Caco-2 (cell line): Measurements from ENCODE around the gene MBP. TPM values are rescaled to one million over a fixed set of nuclear protein-coding genes. Genes with fewer than 3 reads are reported as not detected.

Experiments used
- BruUV-seq: library from RNA; stranded (reverse); fragments of 400-500 nt; replicated peaks from 2 replicates; lab custom pipeline; 2021; lab: Mats Ljungman, UMichigan
- CTCF ChIA-PET: fragments of 300-600 bp; sonication (Branson Sonifier 250); formaldehyde crosslinking; loops from one replicate; lab custom pipeline; 2022; ENCODE audit warnings: antibody characterized with exemption; lab: Charles Lee
- POLR2A ChIA-PET: fragments of 300-600 bp; sonication (Branson Sonifier 250); formaldehyde crosslinking; loops from one replicate; lab custom pipeline; 2022; ENCODE audit warnings: antibody characterized with exemption; lab: Charles Lee
- DNase-seq, 2 experiments: peaks; one replicate each; pipeline versions ENCODE4 v3.0.0 to v3.0.0-alpha.2; 2020 to 2022
- H3K27me3 ChIP-seq: replicated peaks from 2 replicates; pipeline ENCODE4 v1.6.0; 2011; ENCODE audit warnings: low read length; ENCODE audit not compliant: control insufficient read depth, insufficient read depth
- H3K36me3 ChIP-seq: 2 replicates; pipeline ENCODE4 v1.5.1; 2011; ENCODE audit warnings: low read length; ENCODE audit not compliant: control insufficient read depth, insufficient read depth
- H3K4me1 ChIP-seq: fragments of 250-450 bp; sonication (Bioruptor Pico); 2 replicates; pipeline ENCODE4 v1.5.1; 2020; ENCODE audit warnings: mild to moderate bottlenecking
- H3K4me3 ChIP-seq: 2 replicates; pipeline ENCODE4 v1.5.1; 2011; ENCODE audit warnings: low read depth, mild to moderate bottlenecking, control low read depth, low read length
- H3K9me3 ChIP-seq: fragments of 250-450 bp; sonication (Bioruptor Pico); 2 replicates; pipeline ENCODE4 v1.5.1; 2020; ENCODE audit warnings: mild to moderate bottlenecking, moderate library complexity
- H3K27ac Mint-ChIP-seq: one replicate; pipeline ENCODE4 v1.8.0; 2022; ENCODE audit warnings: mixed read lengths; ENCODE audit not compliant: unreplicated experiment
- H3K27me3 Mint-ChIP-seq: one replicate; pipeline ENCODE4 v1.8.0; 2022; ENCODE audit warnings: mixed read lengths; ENCODE audit not compliant: insufficient read depth, unreplicated experiment
- H3K36me3 Mint-ChIP-seq: one replicate; pipeline ENCODE4 v1.8.0; 2022; ENCODE audit warnings: mild to moderate bottlenecking, mixed read lengths; ENCODE audit not compliant: insufficient read depth, unreplicated experiment
- H3K4me1 Mint-ChIP-seq: one replicate; pipeline ENCODE4 v1.8.0; 2022; ENCODE audit warnings: low read depth, mixed read lengths; ENCODE audit not compliant: unreplicated experiment
- H3K4me3 Mint-ChIP-seq: one replicate; pipeline ENCODE4 v1.8.0; 2022; ENCODE audit warnings: mild to moderate bottlenecking, moderate library complexity, mixed read lengths; ENCODE audit not compliant: unreplicated experiment
- H3K9me3 Mint-ChIP-seq: one replicate; pipeline ENCODE4 v1.8.0; 2022; ENCODE audit warnings: mixed read lengths; ENCODE audit not compliant: unreplicated experiment
- CTCF ChIP-seq, 2 experiments: fragments of 200-600 bp in 1 of 2; IDR thresholded peaks; 1 replicate in 1 of 2; 2 replicates in 1 of 2; pipeline versions ENCODE4 v1.5.1 to v1.8.0; 2011 to 2022; ENCODE audit warnings: antibody characterized with exemption in 1 of 2, control low read depth in 1 of 2, inconsistent platforms in 1 of 2, low read depth in 1 of 2, low read length in 1 of 2, mild to moderate bottlenecking in 1 of 2, moderate library complexity in 1 of 2; ENCODE audit not compliant: insufficient read depth in 1 of 2, severe bottlenecking in 1 of 2, unreplicated experiment in 1 of 2
- intact Hi-C: fragments of 100-400 bp; cut with micrococcal nuclease; formaldehyde crosslinking; loops from one replicate; pipeline ENCODE4 v1.10.0; 2022; ENCODE audit not compliant: unreplicated experiment
- total RNA-seq: library from RNA; stranded (reverse); gene quantifications from 2 replicates; pipeline ENCODE4 v1.2.3, GENCODE V29; 2022

The MBP gene
- total RNA-seq, 1 experiment from 2014 or later: 11.4 TPM

DNA sequence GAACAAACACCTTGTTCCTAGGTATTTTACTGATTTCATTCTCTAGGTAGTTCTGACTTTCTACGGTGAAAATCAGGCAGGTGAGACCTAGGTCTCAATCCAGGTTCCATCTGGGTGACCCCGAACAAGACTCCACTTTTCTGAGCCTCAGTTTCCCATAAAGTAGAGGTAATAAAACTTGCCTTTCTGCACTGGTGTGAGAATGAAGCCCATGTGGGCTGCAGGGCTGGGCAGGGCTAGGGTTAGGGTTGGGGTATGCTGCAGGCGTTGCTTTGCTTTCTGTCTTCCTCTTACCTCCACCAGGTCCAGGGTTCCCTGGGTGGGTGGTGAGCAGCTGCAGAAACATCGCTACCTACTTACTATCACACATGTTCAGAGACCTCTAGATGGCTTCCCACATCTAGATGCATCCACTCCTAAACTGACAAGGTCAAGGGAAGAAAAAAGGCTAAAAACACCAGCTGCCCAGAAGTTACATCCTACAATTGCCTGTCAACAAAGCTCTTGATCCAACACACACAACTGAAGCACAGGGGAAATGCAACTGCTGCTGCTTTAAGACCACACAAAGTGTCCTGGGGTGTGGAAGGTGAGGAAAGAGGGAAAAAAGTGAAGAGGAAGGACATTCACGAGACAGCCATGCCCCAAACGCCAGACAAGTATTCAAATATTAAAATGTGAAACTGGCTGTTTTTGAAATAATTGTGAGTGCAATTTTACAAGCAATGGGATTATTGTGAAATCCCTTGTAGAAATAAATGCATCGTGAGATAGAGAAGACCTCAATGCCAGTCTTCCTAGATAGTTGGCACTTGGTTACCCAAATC is 23.5 kb downstream of the MBP start:
- no peaks in the 10 kb centered on the region for H3K27me3 Mint-ChIP-seq
- peaks cover 15% of the 10 kb centered on the region for H3K4me1 Mint-ChIP-seq
- no peaks in the 10 kb centered on the region for H3K9me3 Mint-ChIP-seq
- POLR2A ChIA-PET: no interaction called here
- Histone ChIP-seq H3K4me1 (peaks cover 3% of the 10 kb centered on the region), H3K9me3 (no peaks in the 10 kb centered on the region), H3K27me3 (no peaks in the 10 kb centered on the region), H3K4me3 (no peak overlapping the region), H3K36me3 (no peaks in the 10 kb centered on the region; the same call in 1 of the 2 replicates)
- no peak overlapping the region for H3K27ac Mint-ChIP-seq
- intact Hi-C loops: no loop called here
- no peaks in the 10 kb centered on the region for H3K36me3 Mint-ChIP-seq
- no peak for TF ChIP-seq CTCF (IDR thresholded peaks at IDR 0.05; ENCODE audit: insufficient read depth in 1 of 2, low read depth in 1 of 2, low read length in 1 of 2, severe bottlenecking in 1 of 2, unreplicated experiment in 1 of 2)
- no TSS peak for BruUV-seq
- no peak for DNase-seq
- no peak overlapping the region for H3K4me3 Mint-ChIP-seq
- CTCF ChIA-PET: no interaction called here

DNA sequence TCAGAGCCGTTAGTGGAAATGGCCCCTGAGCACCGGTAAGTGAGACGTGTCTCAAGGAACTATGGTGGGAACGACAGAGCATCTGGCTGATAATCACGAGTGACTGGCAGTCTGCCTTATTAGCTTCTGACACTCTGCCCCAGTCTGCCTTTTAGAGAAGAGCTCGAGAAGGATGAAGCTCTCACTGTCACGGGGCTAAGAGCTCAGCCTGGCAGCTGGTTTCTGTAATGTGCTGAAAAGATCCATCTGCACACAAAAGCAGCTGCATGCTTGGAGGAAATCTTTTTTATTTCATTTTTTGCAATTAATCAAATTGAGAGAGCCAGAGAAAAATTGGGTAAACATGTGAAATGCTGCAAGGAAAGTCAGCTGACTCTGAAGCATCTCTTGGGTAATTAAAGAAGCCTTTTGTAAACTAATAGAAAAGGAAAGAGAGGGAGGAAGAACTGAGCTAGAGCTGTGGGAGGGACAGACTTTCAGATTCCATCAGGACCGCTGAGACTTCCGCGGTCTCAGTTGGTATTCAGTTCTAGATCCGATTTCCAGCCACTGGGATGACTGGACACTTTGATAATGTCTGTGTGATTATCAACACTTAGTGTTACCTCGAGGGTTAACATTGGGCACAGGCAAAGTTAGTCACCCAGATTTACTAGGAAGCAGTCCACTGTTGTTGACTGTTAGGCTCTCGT is 24.4 kb downstream of the MBP start:
- H3K27me3 Mint-ChIP-seq: no peaks in the 10 kb centered on the region
- no peak for DNase-seq
- intact Hi-C loops: no loop called here
- no peak overlapping the region for H3K4me3 Mint-ChIP-seq
- H3K27me3 ChIP-seq: no peaks in the 10 kb centered on the region
- no peak overlapping the region for H3K27ac Mint-ChIP-seq
- no peak overlapping the region for H3K4me3 ChIP-seq
- ChIA-PET POLR2A (no interaction called here), CTCF (no interaction called here)
- H3K4me1 ChIP-seq: no peaks in the 10 kb centered on the region
- no TSS peak for BruUV-seq
- H3K36me3 Mint-ChIP-seq: no peaks in the 10 kb centered on the region
- no peaks in the 10 kb centered on the region; the same call in 1 of the 2 replicates for H3K36me3 ChIP-seq
- TF ChIP-seq CTCF (IDR thresholded peaks at IDR 0.05; ENCODE audit: insufficient read depth in 1 of 2, low read depth in 1 of 2, low read length in 1 of 2, severe bottlenecking in 1 of 2, unreplicated experiment in 1 of 2): no peak
- H3K9me3 ChIP-seq: no peaks in the 10 kb centered on the region
- H3K9me3 Mint-ChIP-seq: no peaks in the 10 kb centered on the region
- peaks cover 15% of the 10 kb centered on the region for H3K4me1 Mint-ChIP-seq

GRCh38 chr18:77107292-77107691 is 25.3 kb downstream of the MBP start:
- Mint-ChIP-seq H3K27ac (no peak overlapping the region), H3K4me1 (peaks cover 7% of the 10 kb centered on the region), H3K4me3 (no peak overlapping the region), H3K36me3 (no peaks in the 10 kb centered on the region), H3K9me3 (no peaks in the 10 kb centered on the region), H3K27me3 (no peaks in the 10 kb centered on the region)
- no peaks in the 10 kb centered on the region for H3K4me1 ChIP-seq
- no peaks in the 10 kb centered on the region for H3K27me3 ChIP-seq
- no peaks in the 10 kb centered on the region; the same call in 1 of the 2 replicates for H3K36me3 ChIP-seq
- CTCF ChIA-PET: no interaction called here
- no peaks in the 10 kb centered on the region for H3K9me3 ChIP-seq
- DNase-seq: no peak
- no peak overlapping the region for H3K4me3 ChIP-seq
- POLR2A ChIA-PET: no interaction called here
- intact Hi-C loops: no loop called here
- no TSS peak for BruUV-seq
- no peak for TF ChIP-seq CTCF (IDR thresholded peaks at IDR 0.05; ENCODE audit: insufficient read depth in 1 of 2, low read depth in 1 of 2, low read length in 1 of 2, severe bottlenecking in 1 of 2, unreplicated experiment in 1 of 2)
